SU-DHL-6 (cell line): ENCODE measurements around the gene TMEM11.

Source experiments
- CTCF ChIP-seq: fragments of 200-600 bp; sonication (generic); IDR thresholded peaks from one replicate; pipeline ENCODE4 v1.5.1; 2017; ENCODE audit warnings: antibody characterized with exemption, mild to moderate bottlenecking, low read length, moderate library complexity; ENCODE audit not compliant: insufficient read depth, poor library complexity, severe bottlenecking
- EZH2phosphoT487 ChIP-seq: fragments of 200-600 bp; sonication (generic), shearing (Covaris generic); conservative IDR thresholded peaks from 2 replicates; pipeline ENCODE4 v1.6.1; 2018; ENCODE audit warnings: mild to moderate bottlenecking, antibody characterized with exemption, low read length, moderate library complexity, mixed read lengths

- TF ChIP-seq CTCF (no peak), EZH2phosphoT487 (no peak)
Measured at GRCh38 chr17:21196126-21196525, 17.8 kb downstream of the TMEM11 start.
